A549 (cell line): ENCODE results near the gene R3HDM2.

Source experiments
- CBX8 ChIP-seq: fragments of 200-600 bp; sonication (generic); IDR thresholded peaks from 2 replicates; pipeline ENCODE4 v1.6.1; 2016
- CTCF ChIP-seq: fragments of >200 bp; sonication (Bioruptor Twin); formaldehyde crosslinking; IDR thresholded peaks from 3 replicates; pipeline ENCODE4 v1.5.1; 2016
- GATA3 ChIP-seq: IDR thresholded peaks from 2 replicates; pipeline ENCODE4 v1.6.1; 2012; ENCODE audit warnings: borderline replicate concordance
- HOXA7 ChIP-seq: fragments of 250-450 bp; sonication (Bioruptor Pico); IDR thresholded peaks from 2 replicates; pipeline ENCODE4 v1.5.0; 2020; ENCODE audit warnings: mild to moderate bottlenecking, moderate library complexity
- NFE2L2 ChIP-seq: fragments of 150-350 bp; conservative IDR thresholded peaks from 2 replicates; pipeline ENCODE4 v1.6.1; 2014; ENCODE audit warnings: low read length
- PHF8 ChIP-seq: fragments of 200-600 bp; sonication (generic); IDR thresholded peaks from 2 replicates; pipeline ENCODE4 v1.6.1; 2016; ENCODE audit warnings: low read depth, mild to moderate bottlenecking, antibody characterized with exemption, moderate library complexity, borderline replicate concordance

- no peak for TF ChIP-seq CTCF
- no peak for TF ChIP-seq GATA3
- no peak for TF ChIP-seq CBX8
- TF ChIP-seq HOXA7: no peak
- TF ChIP-seq PHF8: no peak
- TF ChIP-seq NFE2L2: no peak
Measured at GRCh38 chr12:57278465-57279381, 152.1 kb downstream of the R3HDM2 start.
